GM19468 (cell line): Measurements from ENCODE around the gene SBK3.
"Not testable (repeated sequence)": the region's sequence is repeated elsewhere in the genome, so short reads cannot be mapped to it uniquely, and the experiment has no call there.

ENCODE experiments used
- ATAC-seq: cut with Tn5 transposase; IDR thresholded peaks from one replicate; pipeline ENCODE4 v1.9.1; 2021; ENCODE audit warnings: mild to moderate bottlenecking, moderate library complexity, moderate number of reproducible peaks; ENCODE audit not compliant: unreplicated experiment; ENCODE audit errors: extremely low read depth

SBK3 gene

DNA sequence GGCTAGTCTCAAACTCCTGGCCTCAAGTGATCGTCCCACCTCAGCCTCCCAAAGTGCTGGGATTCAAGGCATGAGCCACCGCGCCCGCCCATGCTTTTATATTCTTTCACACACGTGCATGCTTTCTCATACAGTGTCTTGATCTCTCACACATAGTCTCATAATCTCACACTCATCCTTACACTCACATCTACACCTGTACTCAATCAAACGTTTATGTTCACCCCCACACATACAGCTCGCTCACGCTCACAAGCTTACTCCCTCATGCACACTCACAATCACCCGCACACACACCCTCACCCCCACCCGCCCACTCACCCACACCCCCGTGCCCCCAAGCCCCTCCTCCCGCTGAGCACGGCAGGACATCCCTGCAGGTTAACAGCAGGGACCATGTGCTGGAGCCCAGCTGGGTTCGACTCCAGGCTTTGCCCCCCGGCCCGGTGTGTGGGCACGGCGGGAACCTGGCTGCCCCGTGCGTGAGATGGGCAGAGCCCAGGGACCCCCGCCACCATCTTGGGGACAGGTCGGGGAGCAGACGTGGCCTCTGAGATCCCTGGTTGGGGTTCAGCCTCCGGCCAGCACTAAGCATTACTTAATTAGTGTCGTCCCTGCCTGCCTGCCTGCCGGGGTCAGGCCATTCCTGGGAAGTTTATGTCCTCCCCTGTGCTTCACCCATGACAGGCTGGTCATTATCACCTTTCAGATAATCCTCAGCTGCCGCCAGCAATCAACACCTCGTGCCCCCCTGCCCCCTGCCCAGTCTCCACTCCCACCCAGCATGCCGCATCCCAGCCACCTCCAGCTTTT lies 19.8 kb downstream of the SBK3 start:
- ATAC-seq, result no peak

DNA sequence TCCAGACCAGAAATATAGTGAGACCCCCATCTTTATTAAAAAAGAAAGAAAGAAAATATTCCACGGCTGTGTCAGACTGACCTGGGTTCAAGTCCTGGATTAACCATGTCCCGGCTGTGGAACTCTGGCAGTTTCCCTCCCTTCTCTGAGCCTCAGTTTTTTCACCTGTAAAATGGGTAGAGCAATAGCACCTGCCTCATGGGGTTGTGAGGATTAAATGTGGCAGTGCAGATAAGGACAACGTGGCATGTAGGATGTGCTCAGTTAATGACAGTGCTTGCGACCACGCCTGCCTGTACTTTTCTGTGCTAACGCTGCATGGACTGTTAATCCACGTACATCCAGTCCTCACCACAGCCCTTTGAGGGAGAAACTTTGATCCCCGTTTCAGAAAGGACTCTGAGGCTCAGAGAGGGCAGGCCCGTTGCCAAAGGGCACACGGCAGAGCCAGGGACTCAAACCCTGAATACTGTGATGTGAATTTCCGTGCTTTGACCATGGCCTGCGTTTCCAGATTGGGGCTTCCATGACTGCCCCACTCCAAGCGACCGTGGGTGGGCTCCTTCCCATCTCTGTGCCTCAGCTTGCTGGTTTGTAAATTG lies 24.6 kb downstream of the SBK3 start:
- ATAC-seq, result no peak

DNA sequence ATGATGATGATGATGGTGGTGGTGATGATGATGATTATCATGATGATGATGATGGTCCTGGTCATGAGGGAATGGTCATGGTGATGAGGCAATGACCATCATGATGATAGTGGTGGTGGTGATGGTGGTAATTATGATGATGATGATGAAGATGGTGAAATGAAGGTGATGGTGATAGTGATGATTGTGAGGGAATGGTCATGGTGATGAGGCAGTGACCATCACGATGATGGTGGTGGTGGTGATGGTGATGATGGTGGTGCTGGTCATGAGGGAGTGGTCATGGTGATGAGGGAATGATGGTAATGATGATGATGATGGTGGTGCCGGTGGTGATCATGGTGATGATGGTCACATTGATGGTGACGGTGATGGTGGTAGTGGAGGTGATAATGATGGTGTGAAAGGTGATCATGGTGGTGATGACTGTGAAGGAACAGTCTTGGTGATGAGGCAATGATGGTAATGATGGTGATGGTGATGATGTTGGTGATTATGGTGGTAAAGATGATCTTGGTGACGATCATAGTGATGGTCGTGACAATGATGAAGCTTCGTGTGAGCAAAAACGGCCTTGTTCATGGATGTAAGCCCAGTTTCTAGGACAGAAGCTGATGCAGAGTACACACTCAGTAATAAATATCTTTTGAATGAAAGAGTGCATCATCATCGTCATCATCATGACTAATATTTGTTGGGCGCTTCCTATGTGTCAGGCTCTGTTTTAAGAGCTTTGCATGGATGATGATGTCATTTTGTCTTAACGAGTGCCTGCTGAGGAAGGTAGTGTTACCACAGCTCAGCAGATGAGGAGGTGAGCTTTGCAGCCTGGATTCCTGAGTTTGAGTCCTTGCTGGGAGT lies 25.7 kb downstream of the SBK3 start:
- ATAC-seq, result no peak

DNA sequence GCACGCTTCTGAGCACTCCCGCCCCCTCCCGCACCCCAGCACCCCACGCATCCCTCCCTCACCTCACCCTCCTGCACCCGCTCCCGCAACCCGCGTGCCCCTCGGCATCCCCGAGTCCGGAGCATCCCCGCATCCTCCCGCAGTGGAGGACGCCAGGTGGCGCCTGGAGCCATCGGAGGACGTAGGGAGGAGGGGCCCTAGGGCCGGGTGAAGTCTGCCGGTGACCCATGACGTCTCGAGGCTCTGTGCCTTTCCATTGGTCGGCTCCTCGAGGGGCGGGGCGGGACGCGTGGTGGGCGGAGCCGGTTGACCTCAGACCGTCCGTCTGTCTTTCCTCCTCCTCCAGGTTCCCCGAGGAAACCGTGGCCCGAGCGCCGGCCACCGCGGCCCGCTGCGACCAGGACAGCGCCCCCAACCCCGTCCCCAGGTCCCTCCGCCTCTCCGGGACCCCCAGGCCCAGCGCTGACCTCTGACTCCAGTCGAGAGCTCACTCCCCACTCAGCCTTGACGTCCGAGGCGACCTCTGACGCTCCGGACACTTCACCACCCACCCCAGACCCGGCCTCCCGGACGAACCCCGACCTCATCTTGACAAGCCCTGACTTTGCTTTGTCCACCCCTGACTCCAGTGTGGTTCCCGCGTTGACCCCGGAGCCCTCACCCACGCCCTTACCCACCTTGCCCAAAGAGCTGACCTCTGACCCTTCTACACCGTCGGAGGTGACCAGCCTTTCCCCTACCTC lies 28.3 kb downstream of the SBK3 start:
- peak; percentile 87 for ATAC-seq

DNA sequence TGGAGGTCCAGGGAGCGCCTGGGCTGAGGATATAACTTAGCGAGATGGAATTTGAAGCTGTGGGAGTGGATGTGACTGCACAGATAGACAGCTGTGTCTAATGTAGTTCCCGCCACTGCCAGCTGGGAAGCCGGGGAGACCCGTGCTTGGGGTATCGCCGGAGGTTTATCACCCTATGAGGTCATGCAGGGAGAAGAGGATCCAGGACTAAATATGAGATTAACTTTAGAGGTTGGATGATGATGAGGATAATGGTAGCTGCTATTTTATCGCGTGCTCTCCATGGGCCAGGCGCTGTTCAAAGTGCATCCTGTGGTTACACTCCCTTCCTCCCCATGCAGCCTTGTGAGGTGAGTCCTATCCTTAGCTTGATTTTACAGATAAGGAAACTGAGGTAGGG lies 37.2 kb downstream of the SBK3 start:
- no peak for ATAC-seq

DNA sequence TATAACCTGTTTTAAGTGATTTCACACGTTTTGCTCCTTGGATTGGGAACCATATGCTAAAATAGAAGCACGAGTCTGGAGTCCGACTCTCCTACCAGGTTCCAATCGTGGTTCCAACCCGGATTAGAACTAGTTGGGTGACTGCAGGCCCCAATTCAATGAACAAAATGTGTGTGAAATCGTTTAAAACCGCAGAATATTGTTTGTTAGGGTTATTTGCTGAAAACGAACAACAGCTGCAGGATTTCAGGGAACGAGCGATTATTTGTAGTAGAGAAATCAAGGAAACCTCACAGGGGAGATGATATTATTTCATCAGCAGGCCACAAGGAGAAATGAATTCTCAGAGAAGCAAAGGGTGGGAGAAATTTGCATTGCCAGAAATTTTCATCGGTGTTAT lies 40.4 kb downstream of the SBK3 start:
- no peak for ATAC-seq

GRCh38 chr19:55504252-55504603 lies 41.1 kb downstream of the SBK3 start:
- ATAC-seq, result no peak

- ATAC-seq, result peak; percentile 75
Observed at GRCh38 chr19:55503502-55504251, 41.7 kb downstream of the SBK3 start.

- ATAC-seq, result no peak
Observed at GRCh38 chr19:55503157-55503501, 42.2 kb downstream of the SBK3 start.

DNA sequence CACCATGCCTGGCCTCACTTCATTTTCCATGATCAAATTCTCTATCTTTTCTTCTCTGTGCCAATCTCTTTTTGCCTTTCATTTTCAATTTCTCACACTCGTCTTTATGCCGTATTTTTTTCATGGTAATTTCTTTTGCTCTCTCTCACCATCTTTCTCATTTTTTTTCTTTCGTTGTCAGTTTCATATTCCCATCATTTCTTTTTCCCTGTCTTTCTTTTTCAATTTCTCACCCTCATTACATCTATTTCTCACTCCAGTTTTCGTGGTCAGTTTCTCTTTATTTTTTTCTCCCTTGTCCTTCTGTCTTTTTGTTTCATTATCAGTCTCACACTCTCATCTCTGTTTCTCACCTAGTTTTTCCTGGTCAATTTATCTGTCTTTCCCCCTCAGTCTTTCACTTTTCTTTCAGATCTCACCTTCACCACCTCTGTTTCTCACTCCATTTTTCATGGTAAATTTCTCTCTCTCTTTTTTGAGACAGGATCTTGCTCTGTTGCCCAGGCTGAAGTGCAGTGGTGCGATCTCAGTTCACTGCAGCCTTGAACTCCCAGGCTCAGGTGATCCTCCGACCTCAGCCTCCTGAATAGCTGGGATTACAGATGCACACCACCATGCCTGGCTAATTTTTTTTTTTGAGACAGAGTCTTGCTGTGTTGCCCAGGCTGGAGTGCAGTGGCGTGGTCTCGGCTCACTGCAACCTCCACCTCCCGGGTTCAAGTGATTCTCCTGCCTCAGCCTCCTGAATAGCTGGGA lies 43.0 kb downstream of the SBK3 start:
- no peak for ATAC-seq

DNA sequence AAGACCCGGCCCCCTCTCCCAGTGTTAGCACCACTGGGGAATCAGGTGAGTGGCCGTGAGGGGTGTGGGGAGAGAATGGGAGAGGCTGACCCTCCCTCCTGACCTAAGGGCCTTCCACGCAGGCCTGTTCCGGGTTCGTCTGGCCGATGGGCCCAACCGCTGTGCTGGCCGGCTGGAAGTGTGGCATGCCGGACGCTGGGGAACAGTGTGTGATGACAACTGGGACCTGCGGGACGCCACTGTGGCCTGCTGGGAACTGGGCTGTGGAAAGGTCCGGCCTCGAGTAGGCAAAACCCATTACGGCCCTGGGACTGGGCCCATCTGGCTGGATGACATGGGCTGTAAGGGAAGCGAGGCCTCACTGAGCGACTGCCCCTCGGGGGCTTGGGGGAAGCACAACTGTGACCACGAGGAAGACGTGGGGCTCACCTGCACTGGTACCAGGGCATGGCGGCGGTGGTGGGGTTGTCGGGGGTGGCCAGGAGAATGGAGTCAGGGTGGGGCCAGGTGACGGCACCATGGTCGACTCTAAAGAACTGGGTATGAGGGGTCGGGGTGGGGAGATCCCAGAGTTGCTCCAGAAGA lies 44.9 kb downstream of the SBK3 start:
- no peak for ATAC-seq

DNA sequence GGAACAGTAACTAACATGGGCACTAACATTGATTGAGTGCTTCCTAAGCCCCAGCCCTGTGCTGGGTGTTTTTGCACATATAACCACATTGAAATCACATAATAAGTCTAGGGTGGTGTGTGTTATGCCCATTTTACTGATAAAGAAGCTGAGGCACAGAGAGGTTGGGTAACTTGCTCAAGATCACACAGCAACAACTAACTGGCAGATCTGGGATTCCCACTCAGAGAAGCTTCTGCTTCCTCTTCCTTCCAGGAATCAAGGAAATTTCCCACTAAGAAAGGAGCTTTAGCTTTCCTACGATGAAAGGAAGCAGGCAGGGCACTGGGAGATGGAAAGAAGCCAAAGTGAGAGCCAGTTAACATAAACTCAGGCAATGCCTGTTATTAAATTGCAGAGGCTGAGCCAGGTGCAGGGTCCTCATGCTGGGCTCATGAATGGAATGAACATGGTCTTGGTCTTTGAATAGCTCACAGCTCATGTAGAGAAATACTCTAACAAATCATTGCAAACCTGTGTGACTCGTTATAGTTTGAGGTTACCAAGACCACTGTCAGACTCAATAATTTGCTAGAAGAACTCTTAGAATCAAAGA lies 47.0 kb downstream of the SBK3 start:
- no peak for ATAC-seq

GRCh38 chr19:55497763-55498162 lies 47.6 kb downstream of the SBK3 start:
- no peak for ATAC-seq

DNA sequence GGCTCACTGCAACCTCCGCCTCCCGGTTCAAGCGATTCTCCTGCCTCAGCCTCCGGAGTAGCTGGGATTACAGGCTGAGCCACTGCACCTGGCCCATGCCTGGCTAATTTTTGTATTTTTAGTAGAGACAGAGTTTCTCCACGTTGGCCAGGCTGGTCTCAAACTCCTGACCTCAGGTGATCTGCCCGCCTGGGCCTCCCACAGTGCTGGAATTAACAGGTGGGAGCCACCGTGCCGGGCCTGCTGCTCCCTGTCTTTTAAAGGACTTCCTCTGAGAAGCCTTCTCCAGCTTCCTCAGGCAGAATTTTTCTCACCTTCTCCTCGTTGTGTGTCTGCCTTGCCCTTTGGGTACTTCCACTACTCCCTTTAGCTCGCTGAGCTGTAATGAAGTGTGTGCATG lies 48.5 kb downstream of the SBK3 start:
- not testable (repeated sequence) for ATAC-seq

- ATAC-seq, result no peak
Observed at GRCh38 chr19:55495646-55496349, 49.5 kb downstream of the SBK3 start.

- no peak for ATAC-seq
Observed at GRCh38 chr19:55494172-55494761, 51.1 kb downstream of the SBK3 start.

- no peak for ATAC-seq
Observed at GRCh38 chr19:55493645-55494171, 51.6 kb downstream of the SBK3 start.
